Skeletal muscle satellite cell (primary cell): ENCODE results near the gene AIFM3.

Source experiments
- H3K27me3 ChIP-seq: 2 replicates; pipeline ENCODE4 v1.7.0; 2013; ENCODE audit warnings: low read length; ENCODE audit not compliant: control insufficient read depth, insufficient read depth
- H3K36me3 ChIP-seq: 2 replicates; pipeline ENCODE4 v1.7.0; 2013; ENCODE audit warnings: mild to moderate bottlenecking, control low read depth, low read length; ENCODE audit not compliant: insufficient read depth
- H3K4me1 ChIP-seq: 2 replicates; pipeline ENCODE4 v1.7.0; 2013; ENCODE audit warnings: low read length; ENCODE audit not compliant: control insufficient read depth, insufficient read depth
- H3K4me2 ChIP-seq: 2 replicates; pipeline ENCODE4 v1.7.0; 2013; ENCODE audit warnings: mild to moderate bottlenecking, low read length
- H3K4me3 ChIP-seq: 2 replicates; pipeline ENCODE4 v1.7.0; 2013; ENCODE audit warnings: low read length
- H3K9ac ChIP-seq: 2 replicates; pipeline ENCODE4 v1.7.0; 2013; ENCODE audit warnings: mild to moderate bottlenecking, low read depth, low read length, moderate library complexity
- H3K9me3 ChIP-seq: replicated peaks from 2 replicates; pipeline ENCODE4 v1.7.0; 2013; ENCODE audit warnings: mild to moderate bottlenecking, control low read depth, low read length

The AIFM3 gene

DNA sequence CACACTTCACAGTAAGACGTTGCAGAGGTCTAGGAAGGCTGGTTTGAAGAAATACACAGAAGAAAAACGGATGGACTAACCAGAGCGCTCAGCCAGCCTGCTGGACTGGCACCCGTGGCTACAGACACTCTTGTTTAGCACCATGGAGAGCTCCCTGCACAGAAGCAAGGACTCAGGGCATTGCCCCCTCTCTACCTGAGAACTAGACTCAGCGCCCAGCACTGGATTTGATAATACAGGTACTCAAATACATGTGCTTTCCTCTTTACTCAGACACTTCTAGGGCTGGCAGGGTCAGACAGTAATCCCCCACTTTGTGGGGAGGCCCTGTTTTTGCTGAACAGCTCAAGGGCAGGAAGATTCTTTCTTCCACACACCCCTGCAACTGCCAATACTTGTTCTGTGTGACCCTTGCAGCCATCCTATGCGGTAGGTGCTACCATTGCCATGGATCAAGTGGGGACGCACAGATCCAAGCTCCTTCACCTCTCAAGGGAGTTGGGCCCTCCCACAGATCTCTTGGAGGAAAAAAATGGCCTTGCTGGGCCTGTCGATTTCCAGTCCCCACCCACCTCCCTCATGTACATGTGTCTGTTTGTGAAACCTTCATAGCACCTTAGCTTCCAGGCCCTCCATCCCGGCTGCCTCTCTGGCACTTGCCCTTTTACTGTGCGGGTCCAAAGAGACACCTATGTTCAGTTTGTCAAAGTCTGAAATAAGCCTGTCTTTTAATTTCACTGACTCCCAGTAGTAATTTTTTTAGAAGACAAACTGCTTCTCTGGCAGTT, 42.8 kb downstream of the AIFM3 start:
- Histone ChIP-seq H3K9ac (no peak overlapping the region), H3K4me2 (no peak overlapping the region), H3K4me1 (peaks cover 16% of the 10 kb centered on the region), H3K4me3 (no peak overlapping the region), H3K36me3 (no peaks in the 10 kb centered on the region), H3K9me3 (no peaks in the 10 kb centered on the region), H3K27me3 (no peaks in the 10 kb centered on the region)

DNA sequence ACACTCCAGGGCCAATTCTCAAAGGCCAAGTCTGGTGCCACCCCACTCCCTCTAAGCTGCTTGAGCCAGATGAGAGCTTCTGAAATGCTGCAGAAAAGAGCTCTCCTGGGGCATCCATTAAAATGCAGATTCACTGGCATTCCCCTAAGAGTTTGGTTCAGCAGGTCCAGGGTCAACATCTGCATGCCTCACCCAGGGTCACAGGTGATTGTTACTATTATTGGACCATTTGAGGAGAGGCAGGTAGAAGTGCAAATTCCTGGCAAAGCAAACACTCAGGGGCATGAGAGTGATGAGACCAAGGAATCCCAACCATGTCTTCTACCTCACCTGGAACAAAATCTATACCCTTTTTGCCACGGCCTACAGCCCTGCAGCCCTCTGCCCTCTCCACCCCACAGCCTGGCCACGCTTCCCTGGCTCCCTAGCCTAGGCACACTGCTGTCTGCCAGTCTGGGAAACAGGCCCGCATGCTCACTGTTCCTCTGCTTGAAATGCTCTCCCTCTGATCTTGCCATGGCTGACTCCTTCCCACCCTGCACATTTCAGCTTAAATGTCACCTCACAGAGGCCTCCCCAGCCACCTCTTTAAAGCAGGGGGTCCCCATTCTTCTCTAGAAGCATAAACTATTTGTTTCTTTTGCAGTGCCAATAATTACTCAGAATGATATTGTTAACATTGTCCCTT, 43.5 kb downstream of the AIFM3 start:
- H3K4me3 ChIP-seq = no peak overlapping the region

DNA sequence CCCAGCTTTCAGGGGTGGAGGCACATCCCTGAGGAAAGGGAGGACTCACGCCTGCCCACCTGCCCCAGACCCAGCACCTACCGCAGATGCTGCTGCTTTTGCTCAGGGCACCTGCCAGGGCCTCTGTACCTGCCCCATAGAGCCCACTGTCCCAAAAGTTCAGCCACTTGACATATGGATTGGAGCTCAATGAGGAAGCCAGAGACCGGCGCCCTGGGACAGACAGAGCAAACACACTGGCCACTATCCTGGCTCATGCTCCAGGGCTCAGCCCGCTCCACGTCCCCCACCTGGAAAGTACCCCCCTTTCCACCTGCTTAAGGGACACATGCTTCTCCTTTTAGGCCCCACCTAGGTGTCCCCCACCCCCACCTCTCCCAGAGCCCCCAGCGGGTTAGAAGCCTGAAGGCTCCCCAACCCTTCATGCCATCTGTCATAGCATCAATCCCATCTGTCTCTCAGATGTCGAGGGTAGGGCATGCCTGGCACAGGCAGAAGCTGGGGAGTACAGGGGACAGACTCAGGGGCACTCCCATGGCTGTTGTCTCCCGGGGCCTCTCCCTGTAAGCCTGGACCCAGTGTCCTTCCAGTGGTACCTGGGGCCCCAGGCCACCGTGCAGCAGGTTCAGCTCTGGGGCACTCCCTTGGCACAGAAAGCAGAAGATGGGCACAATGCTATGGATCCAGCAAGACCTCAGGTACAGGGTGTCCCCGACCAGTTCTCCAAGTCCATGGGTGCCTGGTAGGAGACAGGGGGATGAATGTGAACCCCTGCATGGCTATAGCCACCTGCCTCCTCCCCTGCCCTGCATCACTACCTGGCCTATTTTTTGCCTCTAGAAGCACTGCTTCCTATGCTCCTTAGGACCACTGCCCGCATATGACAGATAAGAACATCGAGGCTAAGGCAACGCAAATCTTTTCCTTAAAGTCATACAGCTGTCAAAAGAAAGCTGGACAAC, 45.7 kb downstream of the AIFM3 start:
- peaks cover 33% of the 10 kb centered on the region for H3K4me1 ChIP-seq
- H3K36me3 ChIP-seq = no peaks in the 10 kb centered on the region
- no peaks in the 10 kb centered on the region for H3K27me3 ChIP-seq
- no peak overlapping the region for H3K9ac ChIP-seq
- H3K9me3 ChIP-seq = no peaks in the 10 kb centered on the region
- H3K4me2 ChIP-seq = peak overlapping the region; percentile 92
- H3K4me3 ChIP-seq = no peak overlapping the region

More for the DNA sequence above, 43.5 kb downstream of the AIFM3 start:
- peaks cover 23% of the 10 kb centered on the region for H3K4me1 ChIP-seq
- no peaks in the 10 kb centered on the region for H3K36me3 ChIP-seq
- H3K4me2 ChIP-seq = no peak overlapping the region
- H3K9me3 ChIP-seq = no peaks in the 10 kb centered on the region
- H3K27me3 ChIP-seq = no peaks in the 10 kb centered on the region
- H3K9ac ChIP-seq = no peak overlapping the region

DNA sequence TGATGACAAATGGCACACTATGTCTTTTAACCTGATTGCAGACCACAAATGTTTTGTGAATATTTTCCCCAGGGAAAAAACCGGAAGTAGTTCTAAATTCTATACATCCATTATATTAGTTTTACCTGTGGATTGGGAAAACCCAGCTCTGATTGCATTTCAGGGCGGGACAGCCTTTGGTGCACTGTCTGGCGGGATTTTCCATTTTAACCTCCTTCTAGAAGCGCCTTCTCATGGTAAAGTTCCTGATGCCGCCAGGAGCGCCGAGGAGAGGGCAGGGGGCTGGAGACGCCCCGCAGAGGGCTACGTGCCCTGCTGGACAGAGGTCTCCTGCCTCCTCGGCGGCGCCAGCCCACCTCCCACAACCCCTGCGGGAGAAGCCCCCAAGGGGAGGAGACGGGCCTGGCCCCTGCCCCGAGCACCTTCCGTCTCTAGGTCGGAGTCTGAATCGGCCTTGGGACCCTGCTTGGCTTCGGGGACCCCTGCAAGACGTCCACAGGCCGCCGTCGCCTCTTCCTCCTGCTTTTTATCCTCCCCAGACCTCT, 46.7 kb downstream of the AIFM3 start:
- H3K36me3 ChIP-seq = no peaks in the 10 kb centered on the region
- peak overlapping the region; percentile 84 for H3K9ac ChIP-seq
- H3K4me2 ChIP-seq = peak overlapping the region; percentile 92
- no peaks in the 10 kb centered on the region for H3K27me3 ChIP-seq
- H3K4me1 ChIP-seq = peaks cover 33% of the 10 kb centered on the region
- H3K4me3 ChIP-seq = peak overlapping the region; percentile 77
- H3K9me3 ChIP-seq = no peaks in the 10 kb centered on the region

DNA sequence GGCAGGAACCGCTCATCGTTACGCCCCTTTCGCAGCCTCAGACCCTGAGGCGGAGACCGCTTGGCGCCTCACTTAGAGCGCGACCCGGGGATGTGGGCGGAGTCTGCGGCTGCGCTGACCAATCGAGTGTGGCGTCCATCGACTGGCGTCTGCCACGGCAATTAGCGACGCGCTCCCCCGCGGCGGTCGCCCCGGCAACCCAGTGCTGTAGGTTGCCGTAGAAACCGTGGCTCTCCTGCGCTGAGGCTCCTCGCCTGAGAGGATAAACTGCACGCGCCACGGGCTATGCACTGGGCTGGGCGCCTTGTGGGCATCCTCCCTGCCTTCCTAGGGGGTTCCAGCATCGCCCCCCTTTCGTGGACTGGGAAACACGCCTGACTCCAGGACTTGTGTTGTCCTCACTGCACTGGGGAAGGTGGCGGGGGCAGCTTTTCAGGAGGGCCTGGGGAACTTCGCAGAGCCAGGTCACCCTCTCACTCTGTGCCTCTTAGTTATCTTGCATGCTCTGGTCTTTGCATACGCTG, 47.2 kb downstream of the AIFM3 start:
- Histone ChIP-seq H3K36me3 (no peaks in the 10 kb centered on the region), H3K9ac (peak overlapping the region; percentile 84), H3K4me3 (peak overlapping the region; percentile 77), H3K4me1 (peaks cover 33% of the 10 kb centered on the region), H3K4me2 (peak overlapping the region; percentile 92), H3K27me3 (no peaks in the 10 kb centered on the region), H3K9me3 (no peaks in the 10 kb centered on the region)

DNA sequence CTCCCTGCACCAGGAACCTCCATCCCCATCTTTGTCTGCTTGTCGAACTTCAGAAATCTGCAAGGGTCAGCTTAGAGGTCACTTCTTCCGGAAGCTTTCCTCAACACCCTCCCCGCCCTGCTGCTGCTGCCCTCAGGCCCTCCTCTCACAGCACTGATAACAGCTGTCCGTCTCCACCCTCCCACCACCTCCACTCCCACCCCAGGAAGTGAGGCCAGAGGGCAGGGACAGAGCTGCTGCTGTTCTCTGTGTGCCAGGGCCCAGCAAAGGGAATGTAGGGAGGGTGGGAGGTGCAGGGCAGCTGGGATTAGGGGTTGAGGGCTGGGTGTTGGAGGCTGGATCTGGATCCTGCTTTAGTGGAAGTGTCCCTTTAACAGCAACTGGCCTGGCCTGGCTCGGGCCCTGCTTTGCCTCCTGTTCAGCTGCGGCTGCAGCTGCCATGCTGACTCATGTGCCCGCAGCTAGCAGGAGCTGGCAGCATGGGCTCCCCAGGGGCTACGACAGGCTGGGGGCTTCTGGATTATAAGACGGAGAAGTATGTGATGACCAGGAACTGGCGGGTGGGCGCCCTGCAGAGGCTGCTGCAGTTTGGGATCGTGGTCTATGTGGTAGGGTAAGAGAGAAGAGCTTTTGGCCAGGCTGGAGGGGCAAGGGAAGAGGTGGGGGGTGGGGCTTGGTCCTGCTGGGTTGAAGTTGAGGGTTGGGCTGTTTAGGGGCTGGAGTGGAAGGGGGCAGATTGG, 47.8 kb downstream of the AIFM3 start, which contains the start of gene P2RX6:
TSS of gene P2RX6 (plus strand) at position 440 of the 740 bp plus-strand sequence. CDS start at position 450, 10 bp downstream.
- peak within 1 kb of the TSS; percentile 77 for H3K4me3 ChIP-seq
- peak within 1 kb of the TSS; percentile 92 for H3K4me2 ChIP-seq
- no peaks in the 10 kb centered on the region for H3K27me3 ChIP-seq
- H3K9me3 ChIP-seq = no peaks in the 10 kb centered on the region
- H3K36me3 ChIP-seq = no peaks in the 10 kb centered on the region
- peaks cover 33% of the 10 kb centered on the region for H3K4me1 ChIP-seq
- H3K9ac ChIP-seq = peak within 1 kb of the TSS; percentile 84

DNA sequence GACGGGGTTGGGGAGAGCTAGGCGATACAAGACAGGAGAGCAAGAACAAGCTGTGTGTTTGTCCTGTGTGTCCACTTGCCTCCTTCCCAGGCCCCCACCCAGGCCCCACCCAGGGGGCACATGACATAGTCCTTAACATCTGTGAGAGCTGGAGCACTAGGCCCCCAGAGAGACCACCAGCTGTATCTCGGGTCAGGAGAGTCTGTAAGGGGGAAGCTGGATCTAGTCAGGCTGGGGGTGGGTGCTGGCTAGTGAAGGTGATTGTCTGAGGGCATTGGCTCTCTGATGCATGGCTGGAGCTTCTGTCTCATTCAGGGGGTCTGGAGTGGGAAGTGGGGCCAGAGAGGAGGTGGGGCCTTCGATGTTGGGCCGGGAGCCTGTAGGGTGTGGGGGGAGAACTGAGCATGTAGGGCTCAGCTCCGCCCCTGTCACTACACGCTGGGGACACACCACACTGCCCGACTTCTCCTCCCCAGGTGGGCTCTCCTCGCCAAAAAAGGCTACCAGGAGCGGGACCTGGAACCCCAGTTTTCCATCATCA, 48.5 kb downstream of the AIFM3 start:
- Histone ChIP-seq H3K27me3 (no peaks in the 10 kb centered on the region), H3K36me3 (no peaks in the 10 kb centered on the region), H3K4me2 (peak overlapping the region; percentile 92), H3K9me3 (no peaks in the 10 kb centered on the region), H3K9ac (peak overlapping the region; percentile 84), H3K4me3 (peak overlapping the region; percentile 77), H3K4me1 (peaks cover 33% of the 10 kb centered on the region)

DNA sequence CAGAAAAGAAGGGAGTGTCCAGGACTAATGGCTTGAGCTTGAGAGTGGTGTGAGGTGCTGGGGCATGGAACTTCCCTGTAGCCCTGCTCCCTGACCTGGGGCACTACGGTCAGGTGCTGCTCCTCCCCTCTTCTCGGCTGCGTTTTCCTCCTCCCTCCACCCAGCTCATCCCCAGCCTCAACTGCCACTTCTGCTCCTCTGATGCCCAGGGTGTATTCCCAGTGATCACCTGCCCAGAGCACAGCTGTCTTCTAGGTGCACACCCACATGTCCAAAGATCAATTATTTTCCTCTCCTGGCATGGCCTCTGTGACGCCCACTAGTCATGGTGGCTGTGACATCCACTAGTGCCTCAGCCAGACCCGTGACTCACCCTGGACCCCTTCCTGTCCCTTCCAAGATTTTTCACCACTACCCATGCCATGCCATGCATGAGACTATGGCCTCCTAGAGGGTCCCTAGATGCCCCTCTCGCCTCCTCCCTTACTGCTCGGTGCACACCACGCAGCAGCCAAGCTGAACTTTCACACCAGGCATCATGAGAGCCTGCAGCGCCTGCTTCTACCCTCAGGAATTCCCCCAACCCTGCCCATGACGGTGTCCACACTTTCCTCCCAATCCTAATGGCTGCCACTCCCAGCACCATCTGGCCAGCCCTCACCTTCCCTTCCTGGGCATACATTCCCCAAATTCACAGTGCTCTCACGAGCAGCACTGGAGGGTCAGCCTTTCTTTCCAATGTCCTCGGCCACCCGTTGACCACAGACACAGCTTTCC, 49.8 kb downstream of the AIFM3 start:
- no peaks in the 10 kb centered on the region for H3K36me3 ChIP-seq
- H3K9ac ChIP-seq = no peak overlapping the region
- H3K9me3 ChIP-seq = no peaks in the 10 kb centered on the region
- peaks cover 33% of the 10 kb centered on the region for H3K4me1 ChIP-seq
- H3K27me3 ChIP-seq = no peaks in the 10 kb centered on the region
- no peak overlapping the region for H3K4me2 ChIP-seq
- no peak overlapping the region for H3K4me3 ChIP-seq

DNA sequence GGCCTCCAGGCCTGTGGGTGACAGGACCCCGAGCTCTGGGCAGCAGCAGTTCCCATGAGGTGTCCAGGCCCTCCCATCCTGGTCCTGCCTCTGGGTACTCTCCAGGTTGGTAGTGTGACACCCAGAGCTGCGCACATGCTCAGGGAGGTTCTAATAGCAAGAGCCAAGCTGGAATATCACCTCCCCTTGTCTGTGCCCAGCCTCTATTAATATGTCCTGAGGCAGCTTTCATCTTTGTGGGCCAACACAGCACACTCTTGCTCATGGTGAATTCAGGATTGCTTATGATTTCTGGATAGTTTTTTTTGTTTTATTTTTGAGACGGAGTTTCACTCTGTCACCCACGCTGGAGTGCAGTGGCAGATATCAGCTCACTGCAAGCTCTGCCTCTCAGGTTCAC, 51.3 kb downstream of the AIFM3 start:
- Histone ChIP-seq H3K4me2 (no peak overlapping the region), H3K9me3 (no peaks in the 10 kb centered on the region), H3K4me1 (peaks cover 32% of the 10 kb centered on the region), H3K27me3 (no peaks in the 10 kb centered on the region), H3K36me3 (no peaks in the 10 kb centered on the region), H3K4me3 (no peak overlapping the region), H3K9ac (no peak overlapping the region)
